WTC11 (cell line): ENCODE measurements around the gene ADAMTSL5. TPM values are rescaled to one million over a fixed set of nuclear protein-coding genes. Genes with fewer than 3 reads are reported as not detected.

Source experiments
- ATAC-seq: fragments of 200-7000 bp; cut with Tn5 transposase; 2 replicates; pipeline ENCODE4 v1.10.0; 2021; ENCODE audit warnings: mild to moderate bottlenecking, moderate library complexity
- CTCF ChIA-PET: fragments of 300-600 bp; sonication (Branson Sonifier 250); formaldehyde crosslinking; loops from one replicate; lab custom pipeline; 2021; ENCODE audit warnings: antibody characterized with exemption; lab: Charles Lee
- POLR2A ChIA-PET: fragments of 350-600 bp; sonication (Branson Sonifier 250); formaldehyde crosslinking; loops from one replicate; lab custom pipeline; 2021; ENCODE audit warnings: antibody characterized with exemption; lab: Charles Lee
- DNase-seq: peaks from one replicate; pipeline ENCODE4 v3.0.0; 2021; ENCODE audit warnings: low spot score
- H3K27ac Mint-ChIP-seq: 2 replicates; pipeline ENCODE4 v1.8.0; 2021; ENCODE audit warnings: mixed read lengths
- H3K27me3 Mint-ChIP-seq: 2 replicates; pipeline ENCODE4 v1.8.0; 2021; ENCODE audit warnings: low read depth, mild to moderate bottlenecking, moderate library complexity, mixed read lengths
- H3K36me3 Mint-ChIP-seq: 2 replicates; pipeline ENCODE4 v1.8.0; 2021; ENCODE audit warnings: mixed read lengths
- H3K4me1 Mint-ChIP-seq: 2 replicates; pipeline ENCODE4 v1.8.0; 2022; ENCODE audit warnings: mixed read lengths
- H3K4me3 Mint-ChIP-seq: 2 replicates; pipeline ENCODE4 v1.8.0; 2021; ENCODE audit warnings: mild to moderate bottlenecking, moderate library complexity, mixed read lengths
- H3K9me3 Mint-ChIP-seq: 2 replicates; pipeline ENCODE4 v1.8.0; 2021; ENCODE audit warnings: mixed read lengths
- ATF3 ChIP-seq: sonication (generic); formaldehyde crosslinking; conservative IDR thresholded peaks from 2 replicates; pipeline ENCODE4 v1.8.1; 2022; ENCODE audit warnings: mild to moderate bottlenecking, missing genetic modification reagents
- ATF6 ChIP-seq: sonication (generic); formaldehyde crosslinking; IDR thresholded peaks from 2 replicates; pipeline ENCODE4 v1.8.1; 2023; ENCODE audit warnings: mild to moderate bottlenecking, missing genetic modification reagents
- CBFB ChIP-seq: sonication (generic); formaldehyde crosslinking; IDR thresholded peaks from 2 replicates; pipeline ENCODE4 v1.8.1; 2022; ENCODE audit warnings: mild to moderate bottlenecking, low read depth, missing genetic modification reagents
- E2F1 ChIP-seq: sonication (generic); formaldehyde crosslinking; IDR thresholded peaks from 2 replicates; pipeline ENCODE4 v1.8.0; 2022; ENCODE audit warnings: mild to moderate bottlenecking, missing genetic modification reagents
- GRHL2 ChIP-seq: fragments of 250-450 bp; sonication (Bioruptor Pico); IDR thresholded peaks from 2 replicates; pipeline ENCODE4 v1.8.0; 2022; ENCODE audit warnings: mild to moderate bottlenecking, moderate library complexity; ENCODE audit not compliant: insufficient replicate concordance, severe bottlenecking
- HMGA2 ChIP-seq: fragments of 250-450 bp; sonication (Bioruptor Pico); IDR thresholded peaks from 2 replicates; pipeline ENCODE4 v1.4.0; 2021; ENCODE audit warnings: mild to moderate bottlenecking, moderate library complexity
- IRF2 ChIP-seq: sonication (generic); formaldehyde crosslinking; IDR thresholded peaks from 2 replicates; pipeline ENCODE4 v1.8.0; 2022; ENCODE audit warnings: low read depth, missing genetic modification reagents, borderline replicate concordance
- MXD4 ChIP-seq: fragments of 250-450 bp; sonication (Bioruptor Pico); IDR thresholded peaks from 2 replicates; pipeline ENCODE4 v1.8.0; 2021; ENCODE audit warnings: mild to moderate bottlenecking, moderate library complexity, borderline replicate concordance
- NFATC4 ChIP-seq: fragments of 250-450 bp; sonication (Bioruptor Pico); IDR thresholded peaks from 2 replicates; pipeline ENCODE4 v1.9.0; 2021; ENCODE audit warnings: mild to moderate bottlenecking
- NFE2L1 ChIP-seq: sonication (generic); formaldehyde crosslinking; IDR thresholded peaks from 2 replicates; pipeline ENCODE4 v1.8.1; 2023; ENCODE audit warnings: missing genetic modification reagents
- NR2C2 ChIP-seq: sonication (generic); formaldehyde crosslinking; IDR thresholded peaks from 2 replicates; pipeline ENCODE4 v1.8.0; 2022; ENCODE audit warnings: mild to moderate bottlenecking, missing genetic modification reagents
- PRRX2 ChIP-seq: fragments of 250-450 bp; sonication (Bioruptor Pico); IDR thresholded peaks from 2 replicates; pipeline ENCODE4 v1.8.0; 2021; ENCODE audit warnings: mild to moderate bottlenecking
- ZBTB21 ChIP-seq: sonication (generic); formaldehyde crosslinking; IDR thresholded peaks from 2 replicates; pipeline ENCODE4 v1.8.1; 2023; ENCODE audit warnings: mild to moderate bottlenecking, missing genetic modification reagents, borderline replicate concordance
- ZNF219 ChIP-seq: sonication (generic); formaldehyde crosslinking; IDR thresholded peaks from 2 replicates; pipeline ENCODE4 v1.8.0; 2023; ENCODE audit warnings: missing genetic modification reagents, mild to moderate bottlenecking, borderline replicate concordance
- ZNF416 ChIP-seq: fragments of 250-450 bp; sonication (Bioruptor Pico); IDR thresholded peaks from 2 replicates; pipeline ENCODE4 v1.9.0; 2021; ENCODE audit warnings: mild to moderate bottlenecking, inconsistent platforms
- ZNF423 ChIP-seq: fragments of 250-450 bp; sonication (Bioruptor Pico); IDR thresholded peaks from 2 replicates; pipeline ENCODE4 v2.1.2; 2022; ENCODE audit warnings: mild to moderate bottlenecking, moderate library complexity
- ZNF425 ChIP-seq: fragments of 250-450 bp; sonication (Bioruptor Pico); conservative IDR thresholded peaks from 2 replicates; pipeline ENCODE4 v1.9.0; 2021; ENCODE audit warnings: mild to moderate bottlenecking
- ZNF532 ChIP-seq: fragments of 250-450 bp; sonication (Bioruptor Pico); IDR thresholded peaks from 2 replicates; pipeline ENCODE4 v1.9.0; 2021; ENCODE audit warnings: mild to moderate bottlenecking, borderline replicate concordance
- ZSCAN18 ChIP-seq: fragments of 250-450 bp; sonication (Bioruptor Pico); IDR thresholded peaks from 2 replicates; pipeline ENCODE4 v2.1.2; 2022; ENCODE audit warnings: mild to moderate bottlenecking, moderate library complexity
- total RNA-seq: library from RNA; stranded (reverse); gene quantifications from 3 replicates; pipeline ENCODE4 v1.2.3, GENCODE V29; 2021

The ADAMTSL5 gene
- total RNA-seq, 1 experiment from 2014 or later = 1.5 TPM

GRCh38 chr19:1457031-1457739, 55.6 kb downstream of the ADAMTSL5 start:
- H3K36me3 Mint-ChIP-seq = no peaks in the 10 kb centered on the region
- ChIA-PET CTCF (interaction anchor here (0.5 to 5.2 kb wide), 9 partner anchors 10 to 213 kb away, joined by 3 to 76 read pairs (median 11); partner anchors contain the start of gene REEP6), POLR2A (no interaction called here)
- H3K4me3 Mint-ChIP-seq = no peak overlapping the region
- DNase-seq (peak; percentile 75), ATAC-seq (peak; percentile 4)
- H3K27ac Mint-ChIP-seq = no peak overlapping the region
- peaks cover 6% of the 10 kb centered on the region; the same call in 1 of the 2 replicates for H3K4me1 Mint-ChIP-seq
- TF ChIP-seq MXD4 (CRISPR knock-in tag) = no peak
- TF ChIP-seq NFATC4 (CRISPR knock-in tag) = no peak
- TF ChIP-seq E2F1 (CRISPR knock-in tag) = no peak
- no peak for TF ChIP-seq ZSCAN18 (CRISPR knock-in tag)
- TF ChIP-seq ZBTB21 (CRISPR knock-in tag) = no peak
- no peak for TF ChIP-seq NFE2L1
- TF ChIP-seq HMGA2 = no peak
- no peak for TF ChIP-seq GRHL2 (CRISPR knock-in tag)
- TF ChIP-seq ZNF425 (CRISPR knock-in tag) = no peak
- TF ChIP-seq ZNF219 = no peak
- no peak for TF ChIP-seq NR2C2 (CRISPR knock-in tag)
- no peak for TF ChIP-seq ZNF416
- TF ChIP-seq CBFB (CRISPR knock-in tag) = no peak
- TF ChIP-seq PRRX2 (CRISPR knock-in tag) = no peak
- no peaks in the 10 kb centered on the region for H3K9me3 Mint-ChIP-seq
- peaks cover 39% of the 10 kb centered on the region for H3K27me3 Mint-ChIP-seq

- Mint-ChIP-seq H3K27ac (no peak overlapping the region), H3K4me1 (peaks cover 6% of the 10 kb centered on the region; the same call in 1 of the 2 replicates), H3K36me3 (no peaks in the 10 kb centered on the region), H3K27me3 (peaks cover 48% of the 10 kb centered on the region), H3K4me3 (no peak overlapping the region), H3K9me3 (no peaks in the 10 kb centered on the region)
- CTCF ChIA-PET = interaction anchor here (0.5 to 5.2 kb wide), 27 partner anchors 10 to 701 kb away, joined by 3 to 76 read pairs (median 4); partner anchors contain the start of gene REEP6
- POLR2A ChIA-PET = interaction anchor here (0.6 to 2.2 kb wide), 12 partner anchors 9 to 212 kb away, joined by 3 to 10 read pairs (median 3); partner anchors contain the start of genes PCSK4 and REEP6
- ATAC-seq = no peak
- no peak for DNase-seq
- TF ChIP-seq ATF3 = no peak
- TF ChIP-seq ZNF425 (CRISPR knock-in tag) = no peak
- no peak for TF ChIP-seq NFE2L1
- TF ChIP-seq IRF2 (CRISPR knock-in tag) = no peak
- TF ChIP-seq ZNF532 (CRISPR knock-in tag) = no peak
- no peak for TF ChIP-seq ATF6 (CRISPR knock-in tag)
- TF ChIP-seq ZNF423 = no peak
Observed at GRCh38 chr19:1456121-1456900, 56.5 kb downstream of the ADAMTSL5 start.
